GM12864 (cell line): ENCODE measurements around the gene PLBD2.

Source experiments
- DNase-seq: peaks from one replicate; pipeline ENCODE4 v3.0.0-alpha.2; 2011; ENCODE audit warnings: low read depth
- H3K4me3 ChIP-seq: 2 replicates; pipeline ENCODE4 v1.5.1; 2011; ENCODE audit warnings: mild to moderate bottlenecking, low read depth, low read length, control low read depth
- TF ChIP-seq, protein P1 (sequence below): IDR thresholded peaks from 2 replicates; pipeline ENCODE4 v1.5.1; 2011; ENCODE audit warnings: low read depth, mild to moderate bottlenecking, moderate library complexity, low read length, control low read depth, inconsistent platforms; ENCODE audit errors: missing control alignments

The PLBD2 gene

DNA sequence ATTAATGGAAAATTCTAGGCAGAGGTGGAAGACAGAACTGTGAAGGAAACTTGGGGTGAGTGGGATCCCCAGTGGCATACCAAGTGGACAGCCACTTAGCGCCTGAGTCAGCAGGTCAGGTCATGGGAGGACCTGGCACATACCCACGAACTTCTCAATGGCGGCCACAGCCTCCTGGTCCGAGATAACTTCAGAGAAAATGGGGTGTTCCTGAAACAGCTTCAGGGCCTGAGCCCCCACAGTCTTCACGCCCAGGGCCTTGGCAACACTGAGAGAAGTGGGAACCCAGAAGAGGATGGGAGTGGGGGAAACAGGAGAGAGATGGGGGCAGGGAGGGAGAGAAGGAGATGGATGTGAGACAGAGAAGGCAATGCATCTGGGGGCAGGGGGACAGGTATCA lies 35.4 kb downstream of the PLBD2 start:
- TF ChIP-seq, protein P1, sequence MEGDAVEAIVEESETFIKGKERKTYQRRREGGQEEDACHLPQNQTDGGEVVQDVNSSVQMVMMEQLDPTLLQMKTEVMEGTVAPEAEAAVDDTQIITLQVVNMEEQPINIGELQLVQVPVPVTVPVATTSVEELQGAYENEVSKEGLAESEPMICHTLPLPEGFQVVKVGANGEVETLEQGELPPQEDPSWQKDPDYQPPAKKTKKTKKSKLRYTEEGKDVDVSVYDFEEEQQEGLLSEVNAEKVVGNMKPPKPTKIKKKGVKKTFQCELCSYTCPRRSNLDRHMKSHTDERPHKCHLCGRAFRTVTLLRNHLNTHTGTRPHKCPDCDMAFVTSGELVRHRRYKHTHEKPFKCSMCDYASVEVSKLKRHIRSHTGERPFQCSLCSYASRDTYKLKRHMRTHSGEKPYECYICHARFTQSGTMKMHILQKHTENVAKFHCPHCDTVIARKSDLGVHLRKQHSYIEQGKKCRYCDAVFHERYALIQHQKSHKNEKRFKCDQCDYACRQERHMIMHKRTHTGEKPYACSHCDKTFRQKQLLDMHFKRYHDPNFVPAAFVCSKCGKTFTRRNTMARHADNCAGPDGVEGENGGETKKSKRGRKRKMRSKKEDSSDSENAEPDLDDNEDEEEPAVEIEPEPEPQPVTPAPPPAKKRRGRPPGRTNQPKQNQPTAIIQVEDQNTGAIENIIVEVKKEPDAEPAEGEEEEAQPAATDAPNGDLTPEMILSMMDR = no peak
- H3K4me3 ChIP-seq = no peak overlapping the region

DNA sequence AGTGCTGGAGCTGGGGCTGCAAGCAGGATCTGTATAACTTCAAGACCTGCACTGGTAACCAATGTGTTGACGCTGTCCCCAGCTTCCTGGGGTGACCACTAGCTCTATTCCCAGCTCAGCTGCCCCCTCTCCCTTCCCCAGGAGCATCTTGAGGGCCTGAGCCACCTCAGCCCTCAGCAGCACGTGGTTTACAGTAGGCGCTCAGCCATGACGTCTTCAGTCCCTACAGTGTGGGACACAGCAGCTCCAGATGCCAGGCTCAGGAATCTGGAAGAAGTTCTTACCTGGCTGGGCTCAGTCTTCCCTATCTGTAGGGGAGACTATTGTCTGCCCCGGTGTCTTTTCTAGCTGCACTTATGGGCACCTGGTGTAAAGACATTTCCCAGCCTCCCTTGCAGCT lies 36.7 kb downstream of the PLBD2 start:
- DNase-seq = no peak
- TF ChIP-seq, protein P1 = no peak
- H3K4me3 ChIP-seq = no peak overlapping the region

More for the DNA sequence above, 35.4 kb downstream of the PLBD2 start:
- no peak for DNase-seq

DNA sequence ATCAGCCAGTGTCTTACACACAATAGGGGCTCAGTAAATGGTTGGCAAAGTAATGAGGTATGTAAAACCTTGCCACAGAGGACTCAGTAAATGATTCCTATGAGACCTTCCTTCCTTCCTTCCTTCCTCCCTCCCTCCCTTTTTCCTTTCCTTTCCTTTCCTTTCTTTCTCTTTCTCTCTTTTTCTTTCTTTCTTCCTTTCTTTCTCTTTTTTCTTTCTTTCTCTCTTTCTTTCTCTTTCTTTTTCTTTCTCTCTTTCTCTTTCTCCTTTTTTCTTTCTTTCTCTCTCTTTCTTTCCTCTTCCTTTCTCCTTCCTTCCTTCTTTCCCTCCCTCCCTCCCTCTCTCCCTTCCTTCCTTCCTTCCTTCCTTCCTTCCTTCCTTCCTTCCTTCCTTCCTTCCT lies 37.8 kb downstream of the PLBD2 start:
- no peak overlapping the region for H3K4me3 ChIP-seq
- TF ChIP-seq, protein P1 = no peak
- DNase-seq = no peak

DNA sequence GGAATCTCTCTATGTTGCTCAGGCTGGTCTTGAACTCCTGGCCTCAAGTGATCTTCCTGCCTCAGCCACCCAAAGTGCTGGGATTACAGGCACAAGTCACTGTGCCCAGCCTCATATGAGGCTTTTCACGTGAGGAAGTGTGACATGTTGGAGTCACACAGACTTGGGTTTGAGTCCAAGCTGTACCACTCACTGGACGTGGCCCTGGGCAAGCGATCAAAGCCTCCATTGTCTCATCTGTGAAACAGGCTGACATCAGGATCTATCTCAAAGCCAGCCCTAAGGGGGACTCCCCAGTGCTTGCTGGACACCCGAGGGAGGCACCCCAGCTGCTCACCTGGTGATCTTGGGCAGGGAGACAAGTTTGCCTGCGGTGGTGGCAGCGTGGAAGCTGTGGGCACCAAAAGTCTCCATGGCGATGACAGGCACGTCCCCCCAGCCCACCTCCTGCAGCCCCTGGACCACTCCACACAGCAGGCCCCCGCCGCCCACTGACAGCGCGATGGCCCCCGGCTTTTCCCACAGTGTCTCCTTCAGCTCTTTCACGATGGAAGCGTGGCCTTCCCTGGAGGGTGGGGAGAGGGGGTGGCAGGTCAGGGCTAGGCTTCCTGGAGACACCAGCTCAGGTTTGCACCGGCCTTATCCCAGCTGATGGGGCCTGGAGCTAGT lies 38.6 kb downstream of the PLBD2 start:
- no peak for DNase-seq

DNA sequence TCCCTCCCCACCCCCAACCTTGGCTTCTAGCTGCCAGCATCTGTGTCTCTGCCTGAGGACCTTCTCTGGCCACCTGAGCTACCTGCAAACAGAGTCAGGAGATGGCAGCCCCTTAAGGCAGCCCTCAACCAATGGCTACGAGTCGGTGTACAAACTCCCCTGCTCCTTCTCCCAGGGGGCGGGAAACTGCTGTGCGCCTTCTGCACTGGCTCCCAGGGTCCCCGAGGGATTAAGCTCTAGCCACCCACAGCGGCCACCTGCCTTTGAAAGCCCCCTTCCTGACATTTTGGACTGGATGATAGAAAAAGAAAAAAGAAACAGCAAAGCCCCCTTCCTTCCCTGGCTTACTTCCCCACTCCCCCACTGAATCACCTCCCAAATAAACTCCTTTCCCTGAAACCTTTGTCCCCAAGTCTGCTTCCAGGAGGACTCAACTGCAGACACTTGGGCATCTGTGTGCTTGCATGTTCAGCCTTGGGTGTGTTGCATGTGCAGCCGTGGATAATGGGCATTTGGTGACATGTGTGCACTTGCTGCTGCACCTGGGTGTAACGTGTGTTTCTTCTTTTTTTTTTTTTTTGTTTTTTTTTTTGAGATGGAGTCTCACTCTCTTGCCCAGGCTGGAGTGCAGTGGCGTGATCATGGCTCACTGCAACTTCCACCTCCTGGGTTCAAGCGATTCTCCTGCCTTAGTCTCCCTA lies 39.3 kb downstream of the PLBD2 start:
- no peak for DNase-seq

More for the DNA sequence above, 38.6 kb downstream of the PLBD2 start:
- H3K4me3 ChIP-seq = no peak overlapping the region
- TF ChIP-seq, protein P1 = no peak

DNA sequence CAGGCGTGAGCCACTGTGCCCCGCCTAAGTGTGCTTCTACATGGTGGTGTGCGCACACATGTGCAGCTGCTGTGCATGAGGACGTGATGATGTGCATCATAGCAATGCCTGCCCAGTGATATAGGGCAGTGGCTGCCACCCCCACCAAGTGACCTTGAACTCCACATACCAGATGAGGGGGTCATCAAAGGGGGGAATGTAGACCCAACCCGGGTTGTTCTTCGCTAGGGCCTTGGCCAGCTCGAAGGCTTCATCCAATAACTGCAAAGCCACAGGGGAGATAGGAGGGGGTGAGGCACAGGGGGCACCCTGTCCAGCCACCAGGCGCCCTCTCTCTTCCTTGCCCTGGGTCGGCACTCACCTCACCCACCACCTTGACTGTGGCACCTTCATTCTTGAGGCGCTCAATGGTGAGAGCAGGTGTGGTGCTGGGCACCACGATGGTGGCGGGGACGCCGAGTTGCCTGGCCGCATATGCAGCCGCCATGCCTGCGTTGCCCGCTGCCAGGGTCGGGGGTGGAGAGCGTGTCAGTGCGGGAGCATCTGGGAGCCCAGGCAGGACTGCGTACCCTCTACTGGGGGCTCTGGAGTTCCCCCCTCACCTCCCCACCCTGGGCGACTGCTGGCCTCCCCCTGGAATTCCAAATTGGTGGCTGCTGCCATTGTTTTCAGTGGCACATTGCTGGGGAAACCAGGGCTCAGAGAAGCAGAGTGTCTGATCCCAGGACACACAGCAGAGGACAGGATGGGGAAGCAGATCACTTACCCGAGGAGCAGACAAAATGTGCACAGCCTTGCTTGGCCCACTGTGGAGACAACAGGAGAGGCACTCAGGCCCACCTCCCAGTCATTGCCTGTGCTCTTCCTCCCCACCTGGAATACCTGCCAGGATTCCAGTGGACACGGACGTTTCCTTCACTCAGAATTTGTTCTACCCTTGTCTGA lies 40.2 kb downstream of the PLBD2 start:
- DNase-seq = no peak
- H3K4me3 ChIP-seq = no peak overlapping the region
- TF ChIP-seq, protein P1 = no peak

More for the DNA sequence above, 39.3 kb downstream of the PLBD2 start:
- no peak overlapping the region for H3K4me3 ChIP-seq
- TF ChIP-seq, protein P1 = no peak
